Retina (tissue), 1 donor: ENCODE data around the gene LAMB1.
"Not testable (repeated sequence)": the region's sequence is repeated elsewhere in the genome, so short reads cannot be mapped to it uniquely, and the experiment has no call there.

ENCODE experiments used
- DNase-seq: peaks from one replicate; pipeline ENCODE4 v3.0.0-alpha.2; 2016

LAMB1 gene

GRCh38 chr7:107968449-107968848 is 34.5 kb downstream of the LAMB1 start:
- no peak for DNase-seq

- no peak for DNase-seq
These were observed 35.5 kb downstream of the LAMB1 start for GRCh38 chr7:107967420-107967819.

GRCh38 chr7:107966711-107967110 is 36.2 kb downstream of the LAMB1 start:
- DNase-seq: peak; percentile 41

- DNase-seq: no peak
These were observed 38.5 kb downstream of the LAMB1 start for GRCh38 chr7:107964510-107964909.

- DNase-seq: no peak
These were observed 40.1 kb downstream of the LAMB1 start for GRCh38 chr7:107962817-107963216.

- peak; percentile 22 for DNase-seq
These were observed 41.6 kb downstream of the LAMB1 start for GRCh38 chr7:107961405-107961804.

GRCh38 chr7:107960272-107960671 is 42.7 kb downstream of the LAMB1 start:
- DNase-seq: no peak

GRCh38 chr7:107959527-107959898 is 43.4 kb downstream of the LAMB1 start:
- no peak for DNase-seq

GRCh38 chr7:107958764-107959526 is 44.0 kb downstream of the LAMB1 start:
- no peak for DNase-seq

- DNase-seq: no peak
These were observed 45.5 kb downstream of the LAMB1 start for GRCh38 chr7:107957436-107957835.

GRCh38 chr7:107956950-107957349 is 46.0 kb downstream of the LAMB1 start:
- not testable (repeated sequence) for DNase-seq

GRCh38 chr7:107955394-107955793 is 47.6 kb downstream of the LAMB1 start:
- DNase-seq: no peak

GRCh38 chr7:107953924-107954303 is 49.0 kb downstream of the LAMB1 start:
- no peak for DNase-seq

- no peak for DNase-seq
These were observed 49.6 kb downstream of the LAMB1 start for GRCh38 chr7:107953265-107953923.

GRCh38 chr7:107951896-107952295 is 51.1 kb downstream of the LAMB1 start:
- no peak for DNase-seq

- no peak for DNase-seq
These were observed 51.7 kb downstream of the LAMB1 start for GRCh38 chr7:107951172-107951787.

GRCh38 chr7:107949443-107949935 is 53.5 kb downstream of the LAMB1 start:
- no peak for DNase-seq

GRCh38 chr7:107948645-107949442 is 54.1 kb downstream of the LAMB1 start:
- no peak for DNase-seq

- no peak for DNase-seq
These were observed 56.1 kb downstream of the LAMB1 start for GRCh38 chr7:107946881-107947280.

- DNase-seq: no peak
These were observed 56.5 kb downstream of the LAMB1 start for GRCh38 chr7:107946451-107946850.

GRCh38 chr7:107945332-107945731 is 57.6 kb downstream of the LAMB1 start:
- no peak for DNase-seq

- no peak for DNase-seq
These were observed 58.4 kb downstream of the LAMB1 start for GRCh38 chr7:107944411-107945169.
